A549 (cell line): ENCODE data around the gene SYDE1. TPM values are rescaled to one million over a fixed set of nuclear protein-coding genes. Genes with fewer than 3 reads are reported as not detected.

ENCODE experiments used
- ATAC-seq, 2 experiments: fragments of 200-7000 bp in 1 of 2; fragments of >200 bp in 1 of 2; cut with Nextera tagmentation in 1 of 2; cut with Tn5 transposase in 1 of 2; 3 replicates each; pipeline versions ENCODE4 v1.8.0 to v1.9.1; 2018 to 2020; ENCODE audit warnings: mild to moderate bottlenecking in 1 of 2, moderate library complexity in 1 of 2
- CTCF ChIA-PET: fragments of 300-600 bp; sonication (Branson Sonifier 250); formaldehyde crosslinking; extraction: SDS; loops from one replicate; lab custom pipeline; 2021; ENCODE audit warnings: antibody characterized with exemption, inconsistent platforms; lab: Yijun Ruan, JAX
- POLR2A ChIA-PET: fragments of 350-600 bp; formaldehyde crosslinking; extraction: SDS; loops from one replicate; lab custom pipeline; 2021; ENCODE audit warnings: antibody characterized with exemption, inconsistent platforms; lab: Yijun Ruan, JAX
- DNase-seq, 2 experiments: peaks; one replicate each; pipeline versions ENCODE4 v3.0.0 to v3.0.0-alpha.2; 2011 to 2016; ENCODE audit warnings: low read depth in 1 of 2, low spot score in 1 of 2
- FAIRE-seq: peaks from 2 replicates; lab custom pipeline; 2011; peaks lifted over from hg19 to GRCh38; lab: Jason Lieb, UNC
- H3K27ac ChIP-seq, 2 experiments: fragments of >200 bp; sonication (Bioruptor Twin); formaldehyde crosslinking; 3 replicates each; pipeline ENCODE4 v1.5.1; 2016 to 2017
- H3K4me1 ChIP-seq: fragments of >200 bp; sonication (Bioruptor Twin); formaldehyde crosslinking; 3 replicates; pipeline ENCODE4 v1.6.1; 2016
- H3K4me2 ChIP-seq: fragments of >200 bp; sonication (Bioruptor Twin); formaldehyde crosslinking; 3 replicates; pipeline ENCODE4 v1.6.1; 2016
- H3K4me3 ChIP-seq: fragments of >200 bp; sonication (Bioruptor Twin); formaldehyde crosslinking; 3 replicates; pipeline ENCODE4 v1.5.1; 2016
- H3K9me3 ChIP-seq: fragments of >200 bp; sonication (Bioruptor Twin); formaldehyde crosslinking; 3 replicates; pipeline ENCODE4 v1.6.1; 2016
- CBX8 ChIP-seq: fragments of 200-600 bp; sonication (generic); IDR thresholded peaks from 2 replicates; pipeline ENCODE4 v1.6.1; 2016
- CHD2 ChIP-seq: fragments of 150-350 bp; IDR thresholded peaks from 2 replicates; pipeline ENCODE4 v1.6.1; 2014; ENCODE audit warnings: low read length; ENCODE audit not compliant: partially characterized antibody
- EHF ChIP-seq: fragments of 250-450 bp; sonication (Bioruptor Pico); IDR thresholded peaks from 2 replicates; pipeline ENCODE4 v1.5.0; 2020; ENCODE audit warnings: mild to moderate bottlenecking
- ESRRA ChIP-seq: fragments of 150-350 bp; IDR thresholded peaks from 2 replicates; pipeline ENCODE4 v1.6.1; 2014; ENCODE audit warnings: mild to moderate bottlenecking, low read length, borderline replicate concordance
- FOSB ChIP-seq: fragments of 250-450 bp; sonication (Bioruptor Pico); IDR thresholded peaks from 2 replicates; pipeline ENCODE4 v1.5.0; 2020; ENCODE audit warnings: mild to moderate bottlenecking, moderate library complexity
- FOXS1 ChIP-seq: fragments of 250-450 bp; sonication (Bioruptor Pico); IDR thresholded peaks from 2 replicates; pipeline ENCODE4 v1.5.0; 2020; ENCODE audit warnings: mild to moderate bottlenecking, moderate library complexity
- GATA3 ChIP-seq: IDR thresholded peaks from 2 replicates; pipeline ENCODE4 v1.6.1; 2012; ENCODE audit warnings: borderline replicate concordance
- HMGXB4 ChIP-seq: fragments of 250-450 bp; sonication (Bioruptor Pico); IDR thresholded peaks from 2 replicates; pipeline ENCODE4 v1.5.0; 2021; ENCODE audit warnings: mild to moderate bottlenecking, moderate library complexity, borderline replicate concordance
- HOXA7 ChIP-seq: fragments of 250-450 bp; sonication (Bioruptor Pico); IDR thresholded peaks from 2 replicates; pipeline ENCODE4 v1.5.0; 2020; ENCODE audit warnings: mild to moderate bottlenecking, moderate library complexity
- HOXB13 ChIP-seq: fragments of 250-450 bp; sonication (Bioruptor Pico); IDR thresholded peaks from 2 replicates; pipeline ENCODE4 v1.5.0; 2020; ENCODE audit warnings: low read depth, mild to moderate bottlenecking, moderate library complexity
- MAZ ChIP-seq: fragments of 150-350 bp; IDR thresholded peaks from 2 replicates; pipeline ENCODE4 v1.6.1; 2014; ENCODE audit warnings: antibody characterized with exemption, low read depth, low read length, borderline replicate concordance
- MYC ChIP-seq: IDR thresholded peaks from 2 replicates; pipeline ENCODE4 v1.6.1; 2012; ENCODE audit warnings: mild to moderate bottlenecking, inconsistent platforms, low read length, improper control_type of control experiment, borderline replicate concordance
- NFE2L2 ChIP-seq: fragments of 150-350 bp; conservative IDR thresholded peaks from 2 replicates; pipeline ENCODE4 v1.6.1; 2014; ENCODE audit warnings: low read length
- NPAS2 ChIP-seq: fragments of 250-450 bp; sonication (Bioruptor Pico); IDR thresholded peaks from 2 replicates; pipeline ENCODE4 v1.8.0; 2022; ENCODE audit warnings: mild to moderate bottlenecking, moderate library complexity, borderline replicate concordance
- PHF8 ChIP-seq: fragments of 200-600 bp; sonication (generic); IDR thresholded peaks from 2 replicates; pipeline ENCODE4 v1.6.1; 2016; ENCODE audit warnings: low read depth, mild to moderate bottlenecking, antibody characterized with exemption, moderate library complexity, borderline replicate concordance
- RFX5 ChIP-seq: fragments of 450-650 bp; IDR thresholded peaks from 2 replicates; pipeline ENCODE4 v1.7.1; 2014; ENCODE audit warnings: antibody characterized with exemption, mild to moderate bottlenecking, moderate library complexity
- RNF2 ChIP-seq: fragments of 200-600 bp; sonication (generic); IDR thresholded peaks from 2 replicates; pipeline ENCODE4 v1.6.1; 2016; ENCODE audit warnings: low read depth, mild to moderate bottlenecking, antibody characterized with exemption, moderate library complexity, borderline replicate concordance
- SREBF2 ChIP-seq: fragments of 450-650 bp; IDR thresholded peaks from 2 replicates; pipeline ENCODE4 v1.6.1; 2014; ENCODE audit warnings: mild to moderate bottlenecking, moderate library complexity
- ZNF302 ChIP-seq: fragments of 250-450 bp; sonication (Bioruptor Pico); IDR thresholded peaks from 2 replicates; pipeline ENCODE4 v1.9.0; 2021; ENCODE audit warnings: inconsistent platforms, mild to moderate bottlenecking, moderate library complexity
- WGBS: methylation state at CpG from one replicate; pipeline ENCODE4 v1.1.6; 2017; ENCODE audit errors: missing lambda C conversion rate; 5-methylcytosine and 5-hydroxymethylcytosine counted together
- polyA plus RNA-seq, 4 experiments: library from polyadenylated mRNA; depleted of rRNA in 3 of 4; stranded (reverse); fragments of >200 nt; fragmentation: RNase III in 1 of 4; extraction: RNeasy Plus Mini Kit Qiagen cat#74134 plus additional on column Dnase treatment in 1 of 4; gene quantifications; 2 replicates in 3 of 4; 3 replicates in 1 of 4; pipeline ENCODE4 v1.2.3, GENCODE V29; 2011 to 2017
- TF ChIP-seq, protein P1 (sequence below): fragments of 250-450 bp; sonication (Bioruptor Pico); IDR thresholded peaks from 2 replicates; pipeline ENCODE4 v1.5.0; 2020; ENCODE audit warnings: low read depth, mild to moderate bottlenecking, moderate library complexity
- TF ChIP-seq, protein P2 (sequence below): fragments of >200 bp; sonication (Bioruptor Twin); formaldehyde crosslinking; IDR thresholded peaks from 2 replicates; pipeline ENCODE4 v1.6.1; 2016
- TF ChIP-seq, protein P3 (sequence below): fragments of >200 bp; sonication (Bioruptor Twin); formaldehyde crosslinking; IDR thresholded peaks from 3 replicates; pipeline ENCODE4 v1.6.1; 2016

Gene SYDE1
- polyA plus RNA-seq, 2 of the 4 experiments (the other 2 are of a cell fraction), result 5.5 to 8.8 TPM

DNA sequence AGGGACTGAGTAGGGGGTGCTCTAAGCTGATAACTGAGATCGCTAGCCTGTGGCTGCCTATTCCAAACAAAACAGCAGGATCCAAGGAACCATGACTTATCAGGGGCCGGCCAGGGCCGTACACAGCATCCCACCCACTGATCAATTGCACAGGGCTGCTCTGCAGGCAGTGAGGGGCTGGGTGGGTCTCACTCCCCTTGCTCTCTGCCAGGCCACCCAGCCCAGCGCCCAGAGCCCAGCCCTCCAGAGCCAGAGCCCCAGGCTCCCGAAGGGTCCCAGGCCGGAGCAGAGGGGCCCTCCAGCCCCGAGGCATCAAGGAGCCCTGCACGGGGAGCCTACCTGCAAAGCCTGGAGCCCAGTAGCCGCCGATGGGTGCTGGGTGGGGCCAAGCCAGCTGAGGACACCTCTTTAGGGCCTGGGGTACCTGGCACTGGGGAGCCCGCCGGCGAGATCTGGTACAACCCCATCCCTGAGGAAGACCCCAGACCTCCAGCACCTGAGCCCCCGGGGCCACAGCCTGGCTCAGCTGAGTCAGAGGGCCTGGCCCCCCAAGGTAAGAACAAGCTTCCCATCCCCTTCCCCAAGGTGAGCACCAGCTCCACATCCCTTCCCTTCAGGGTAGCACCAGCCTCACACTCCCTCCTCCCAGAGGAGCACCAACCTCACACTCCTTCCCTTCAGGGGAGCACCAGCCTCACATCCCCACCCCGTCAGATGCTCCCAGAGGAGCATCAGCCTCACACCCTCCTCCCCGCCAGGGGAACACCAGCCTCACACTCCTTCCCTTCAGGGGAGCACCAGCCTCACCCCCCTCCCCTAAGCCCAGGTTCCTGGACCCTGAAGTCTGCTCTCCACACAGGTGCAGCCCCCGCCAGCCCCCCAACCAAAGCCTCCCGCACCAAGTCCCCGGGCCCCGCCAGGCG is 1.9 kb downstream of the SYDE1 start:
- POLR2A ChIA-PET, result no interaction called here
- peaks cover 6% of the 10 kb centered on the region; the same call in 2 of the 3 replicates for H3K4me1 ChIP-seq
- CTCF ChIA-PET, result interaction anchor here (0.8 kb wide), 1 partner anchor 17 kb away, joined by 3 read pairs; no protein-coding TSS in a partner anchor
- peak in 1 of 2 experiments; percentile 6; a peak in 1 of 6 replicates for ATAC-seq
- no peak overlapping the region for H3K4me2 ChIP-seq
- DNase-seq, result no peak
- TF ChIP-seq, protein P1, sequence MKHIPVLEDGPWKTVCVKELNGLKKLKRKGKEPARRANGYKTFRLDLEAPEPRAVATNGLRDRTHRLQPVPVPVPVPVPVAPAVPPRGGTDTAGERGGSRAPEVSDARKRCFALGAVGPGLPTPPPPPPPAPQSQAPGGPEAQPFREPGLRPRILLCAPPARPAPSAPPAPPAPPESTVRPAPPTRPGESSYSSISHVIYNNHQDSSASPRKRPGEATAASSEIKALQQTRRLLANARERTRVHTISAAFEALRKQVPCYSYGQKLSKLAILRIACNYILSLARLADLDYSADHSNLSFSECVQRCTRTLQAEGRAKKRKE, result no peak
- TF ChIP-seq CHD2 (no peak), RFX5 (no peak), EHF (CRISPR knock-in tag) (no peak), FOSB (CRISPR knock-in tag) (no peak), NFE2L2 (no peak), HOXB13 (no peak), CBX8 (no peak), PHF8 (no peak)
- no peak for FAIRE-seq
- 96% methylated on average over 5 of the region's 21 CpGs for WGBS
- H3K27ac ChIP-seq, result no peak overlapping the region
- peaks cover 5% of the 10 kb centered on the region; the same call in 2 of the 3 replicates for H3K9me3 ChIP-seq
- no peak overlapping the region for H3K4me3 ChIP-seq

DNA sequence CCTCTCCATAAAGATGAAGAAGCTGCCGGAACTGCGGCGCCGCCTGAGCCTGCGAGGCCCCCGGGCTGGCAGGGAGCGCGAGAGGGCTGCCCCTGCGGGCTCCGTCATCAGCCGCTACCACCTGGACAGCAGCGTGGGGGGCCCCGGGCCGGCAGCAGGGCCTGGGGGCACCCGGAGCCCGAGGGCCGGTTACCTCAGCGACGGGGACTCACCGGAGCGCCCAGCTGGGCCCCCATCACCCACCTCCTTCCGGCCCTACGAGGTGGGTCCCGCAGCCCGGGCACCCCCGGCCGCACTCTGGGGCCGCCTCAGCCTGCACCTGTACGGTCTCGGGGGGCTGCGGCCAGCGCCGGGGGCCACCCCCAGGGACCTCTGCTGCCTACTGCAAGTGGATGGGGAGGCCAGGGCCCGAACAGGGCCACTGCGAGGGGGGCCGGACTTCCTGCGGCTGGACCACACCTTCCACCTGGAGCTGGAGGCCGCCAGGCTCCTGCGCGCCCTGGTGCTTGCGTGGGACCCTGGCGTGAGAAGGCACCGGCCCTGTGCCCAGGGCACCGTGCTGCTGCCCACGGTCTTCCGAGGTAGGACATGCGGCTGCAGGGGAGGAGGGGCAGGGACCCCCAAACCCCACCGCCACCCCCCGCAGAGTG is 2.7 kb downstream of the SYDE1 start:
- FAIRE-seq, result no peak
- Histone ChIP-seq H3K9me3 (no peaks in the 10 kb centered on the region; the same call in 2 of the 3 replicates), H3K4me1 (peaks cover 6% of the 10 kb centered on the region; the same call in 2 of the 3 replicates), H3K4me3 (no peak overlapping the region), H3K27ac (no peak overlapping the region), H3K4me2 (no peak overlapping the region)
- CTCF ChIA-PET, result interaction anchor here (1.7 kb wide), 1 partner anchor 18 kb away, joined by 5 read pairs; no protein-coding TSS in a partner anchor
- no peak for ATAC-seq
- TF ChIP-seq SREBF2 (no peak), RNF2 (no peak), CHD2 (no peak), ZNF302 (CRISPR knock-in tag) (no peak), HMGXB4 (CRISPR knock-in tag) (no peak), CBX8 (no peak), FOXS1 (CRISPR knock-in tag) (no peak), MAZ (no peak), FOSB (CRISPR knock-in tag) (no peak), NPAS2 (no peak), ESRRA (no peak), GATA3 (no peak), MYC (no peak), HOXA7 (CRISPR knock-in tag) (no peak)
- TF ChIP-seq, protein P1, result no peak
- TF ChIP-seq, protein P2, sequence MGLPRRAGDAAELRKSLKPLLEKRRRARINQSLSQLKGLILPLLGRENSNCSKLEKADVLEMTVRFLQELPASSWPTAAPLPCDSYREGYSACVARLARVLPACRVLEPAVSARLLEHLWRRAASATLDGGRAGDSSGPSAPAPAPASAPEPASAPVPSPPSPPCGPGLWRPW, result no peak
- TF ChIP-seq, protein P3, sequence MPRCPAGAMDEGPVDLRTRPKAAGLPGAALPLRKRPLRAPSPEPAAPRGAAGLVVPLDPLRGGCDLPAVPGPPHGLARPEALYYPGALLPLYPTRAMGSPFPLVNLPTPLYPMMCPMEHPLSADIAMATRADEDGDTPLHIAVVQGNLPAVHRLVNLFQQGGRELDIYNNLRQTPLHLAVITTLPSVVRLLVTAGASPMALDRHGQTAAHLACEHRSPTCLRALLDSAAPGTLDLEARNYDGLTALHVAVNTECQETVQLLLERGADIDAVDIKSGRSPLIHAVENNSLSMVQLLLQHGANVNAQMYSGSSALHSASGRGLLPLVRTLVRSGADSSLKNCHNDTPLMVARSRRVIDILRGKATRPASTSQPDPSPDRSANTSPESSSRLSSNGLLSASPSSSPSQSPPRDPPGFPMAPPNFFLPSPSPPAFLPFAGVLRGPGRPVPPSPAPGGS, result no peak
- POLR2A ChIA-PET, result no interaction called here
- WGBS, result 98% methylated on average over 8 of the region's 49 CpGs
- DNase-seq, result no peak
